Jurkat, Clone E6-1 (cell line): ENCODE results near the gene SPINDOC.
"Not testable (repeated sequence)": the region's sequence is repeated elsewhere in the genome, so short reads cannot be mapped to it uniquely, and the experiment has no call there.

ENCODE experiments used
- DNase-seq: peaks from one replicate; pipeline ENCODE4 v3.0.0-alpha.2; 2011; ENCODE audit warnings: low read depth, low spot score
- H3K4me3 ChIP-seq: 2 replicates; pipeline ENCODE4 v1.5.1; 2011; ENCODE audit warnings: mild to moderate bottlenecking, low read length, control low read depth, moderate library complexity

SPINDOC gene

GRCh38 chr11:63845303-63845702 is 32.0 kb downstream of the SPINDOC start:
- H3K4me3 ChIP-seq = no peak overlapping the region
- DNase-seq = no peak

- DNase-seq = no peak
These were observed 32.7 kb downstream of the SPINDOC start for GRCh38 chr11:63845911-63846310.

GRCh38 chr11:63846897-63847296 is 33.6 kb downstream of the SPINDOC start:
- DNase-seq = no peak
- no peak overlapping the region for H3K4me3 ChIP-seq

More at GRCh38 chr11:63845911-63846310, 32.7 kb downstream of the SPINDOC start:
- no peak overlapping the region for H3K4me3 ChIP-seq

- H3K4me3 ChIP-seq = no peak overlapping the region
- DNase-seq = no peak
These were observed 34.1 kb downstream of the SPINDOC start for GRCh38 chr11:63847363-63847762.

GRCh38 chr11:63849691-63850090 is 36.4 kb downstream of the SPINDOC start:
- no peak overlapping the region for H3K4me3 ChIP-seq
- DNase-seq = no peak

GRCh38 chr11:63850920-63851319 is 37.7 kb downstream of the SPINDOC start:
- no peak overlapping the region for H3K4me3 ChIP-seq
- no peak for DNase-seq

GRCh38 chr11:63851364-63851763 is 38.1 kb downstream of the SPINDOC start:
- no peak overlapping the region for H3K4me3 ChIP-seq
- no peak for DNase-seq

- H3K4me3 ChIP-seq = no peak overlapping the region
- DNase-seq = no peak
These were observed 40.2 kb downstream of the SPINDOC start for GRCh38 chr11:63853476-63853875.

- H3K4me3 ChIP-seq = no peak overlapping the region
These were observed 41.4 kb downstream of the SPINDOC start for GRCh38 chr11:63854696-63855095.

GRCh38 chr11:63855975-63856374 is 42.7 kb downstream of the SPINDOC start:
- no peak for DNase-seq
- H3K4me3 ChIP-seq = no peak overlapping the region

More at GRCh38 chr11:63854696-63855095, 41.4 kb downstream of the SPINDOC start:
- DNase-seq = no peak

GRCh38 chr11:63858628-63859550 is 45.6 kb downstream of the SPINDOC start:
- DNase-seq = no peak

GRCh38 chr11:63862923-63863322 is 49.7 kb downstream of the SPINDOC start:
- no peak for DNase-seq
- no peak overlapping the region for H3K4me3 ChIP-seq

More at GRCh38 chr11:63858628-63859550, 45.6 kb downstream of the SPINDOC start:
- H3K4me3 ChIP-seq = no peak overlapping the region

GRCh38 chr11:63863620-63864019 is 50.4 kb downstream of the SPINDOC start:
- DNase-seq, H3K4me3 ChIP-seq: not testable (repeated sequence)

GRCh38 chr11:63866211-63866610 is 53.0 kb downstream of the SPINDOC start:
- peak; percentile 95 for DNase-seq
- H3K4me3 ChIP-seq = peak overlapping the region; percentile 22; the same call in 1 of the 2 replicates

- H3K4me3 ChIP-seq = no peak overlapping the region
- no peak for DNase-seq
These were observed 54.3 kb downstream of the SPINDOC start for GRCh38 chr11:63867511-63867910.

GRCh38 chr11:63868399-63869064 is 55.3 kb downstream of the SPINDOC start:
- no peak overlapping the region for H3K4me3 ChIP-seq
- no peak for DNase-seq

GRCh38 chr11:63869171-63869591 is 55.9 kb downstream of the SPINDOC start:
- no peak for DNase-seq
- H3K4me3 ChIP-seq = peak overlapping the region; percentile 32

- peak; percentile 94 for DNase-seq
- H3K4me3 ChIP-seq = peak overlapping the region; percentile 32
These were observed 56.4 kb downstream of the SPINDOC start for GRCh38 chr11:63869683-63870082.

GRCh38 chr11:63870351-63871140 is 57.3 kb downstream of the SPINDOC start:
- no peak overlapping the region; the same call in 1 of the 2 replicates for H3K4me3 ChIP-seq
- DNase-seq = no peak
